WTC11 (cell line): ENCODE results near the gene TTYH1.

Experiments used
- TCF7 ChIP-seq: sonication (generic); formaldehyde crosslinking; IDR thresholded peaks from 2 replicates; pipeline ENCODE4 v1.8.0; 2022; ENCODE audit warnings: mild to moderate bottlenecking, low read depth, missing genetic modification reagents, moderate library complexity
- TF ChIP-seq, protein P1 (sequence below): fragments of 200-600 bp; IDR thresholded peaks from 2 replicates; pipeline ENCODE4 v1.8.0; 2022; ENCODE audit warnings: antibody characterized with exemption
- TF ChIP-seq, protein P2 (sequence below): sonication (generic); formaldehyde crosslinking; IDR thresholded peaks from 2 replicates; pipeline ENCODE4 v1.8.1; 2023; ENCODE audit warnings: mild to moderate bottlenecking, missing genetic modification reagents, moderate library complexity

DNA sequence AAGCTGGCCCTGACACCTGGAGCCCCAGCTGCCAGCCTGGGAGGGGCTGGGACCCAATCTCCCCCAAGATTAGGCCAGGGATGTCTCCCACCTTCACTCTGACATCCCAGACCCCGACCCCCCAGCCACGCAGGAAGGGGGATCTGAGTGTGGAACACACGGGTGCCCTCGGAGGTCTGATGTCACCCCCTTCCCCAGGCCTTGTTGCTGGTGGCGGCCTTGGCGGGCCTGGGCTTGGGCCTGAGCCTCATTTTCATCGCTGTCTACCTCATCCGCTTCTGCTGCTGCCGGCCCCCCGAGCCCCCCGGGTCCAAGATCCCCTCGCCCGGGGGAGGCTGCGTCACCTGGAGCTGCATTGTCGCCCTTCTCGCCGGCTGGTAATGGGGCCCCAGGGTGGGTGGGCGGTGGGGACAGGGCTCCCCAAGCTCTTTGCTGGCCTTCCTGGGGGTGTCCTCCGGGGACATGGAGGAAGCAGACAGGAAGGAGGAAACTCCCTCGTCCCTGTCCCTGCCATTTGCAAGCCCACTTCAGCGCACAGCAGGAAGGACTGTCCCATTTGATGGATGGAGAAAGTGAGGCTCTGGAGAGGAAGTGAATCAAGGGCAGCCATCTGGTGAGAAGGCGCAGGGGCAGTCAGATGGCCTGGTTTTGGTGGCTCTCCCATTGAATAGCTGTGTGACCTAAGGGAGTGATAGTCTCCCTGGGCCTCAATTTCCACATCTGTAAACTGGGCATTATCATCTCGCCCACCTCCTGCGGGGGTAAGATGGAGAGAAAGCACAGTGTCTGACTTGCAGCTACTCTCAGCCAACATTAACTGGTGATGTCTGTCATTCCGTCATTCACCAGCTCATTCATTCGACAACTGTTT lies 3.9 kb downstream of the TTYH1 start:
- TF ChIP-seq, protein P1, sequence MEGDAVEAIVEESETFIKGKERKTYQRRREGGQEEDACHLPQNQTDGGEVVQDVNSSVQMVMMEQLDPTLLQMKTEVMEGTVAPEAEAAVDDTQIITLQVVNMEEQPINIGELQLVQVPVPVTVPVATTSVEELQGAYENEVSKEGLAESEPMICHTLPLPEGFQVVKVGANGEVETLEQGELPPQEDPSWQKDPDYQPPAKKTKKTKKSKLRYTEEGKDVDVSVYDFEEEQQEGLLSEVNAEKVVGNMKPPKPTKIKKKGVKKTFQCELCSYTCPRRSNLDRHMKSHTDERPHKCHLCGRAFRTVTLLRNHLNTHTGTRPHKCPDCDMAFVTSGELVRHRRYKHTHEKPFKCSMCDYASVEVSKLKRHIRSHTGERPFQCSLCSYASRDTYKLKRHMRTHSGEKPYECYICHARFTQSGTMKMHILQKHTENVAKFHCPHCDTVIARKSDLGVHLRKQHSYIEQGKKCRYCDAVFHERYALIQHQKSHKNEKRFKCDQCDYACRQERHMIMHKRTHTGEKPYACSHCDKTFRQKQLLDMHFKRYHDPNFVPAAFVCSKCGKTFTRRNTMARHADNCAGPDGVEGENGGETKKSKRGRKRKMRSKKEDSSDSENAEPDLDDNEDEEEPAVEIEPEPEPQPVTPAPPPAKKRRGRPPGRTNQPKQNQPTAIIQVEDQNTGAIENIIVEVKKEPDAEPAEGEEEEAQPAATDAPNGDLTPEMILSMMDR, result no peak
- no peak for TF ChIP-seq TCF7 (CRISPR knock-in tag)
- TF ChIP-seq, protein P2, sequence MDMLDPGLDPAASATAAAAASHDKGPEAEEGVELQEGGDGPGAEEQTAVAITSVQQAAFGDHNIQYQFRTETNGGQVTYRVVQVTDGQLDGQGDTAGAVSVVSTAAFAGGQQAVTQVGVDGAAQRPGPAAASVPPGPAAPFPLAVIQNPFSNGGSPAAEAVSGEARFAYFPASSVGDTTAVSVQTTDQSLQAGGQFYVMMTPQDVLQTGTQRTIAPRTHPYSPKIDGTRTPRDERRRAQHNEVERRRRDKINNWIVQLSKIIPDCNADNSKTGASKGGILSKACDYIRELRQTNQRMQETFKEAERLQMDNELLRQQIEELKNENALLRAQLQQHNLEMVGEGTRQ (CRISPR knock-in tag), result no peak
